WTC11 (cell line): ENCODE results near the gene CAMK2A.

Experiments used
- ATF1 ChIP-seq: sonication (generic); formaldehyde crosslinking; IDR thresholded peaks from 2 replicates; pipeline ENCODE4 v1.8.1; 2023; ENCODE audit warnings: mild to moderate bottlenecking, moderate library complexity, missing genetic modification reagents
- CTCF ChIP-seq: fragments of 200-600 bp; IDR thresholded peaks from 2 replicates; pipeline ENCODE4 v1.8.0; 2022; ENCODE audit warnings: antibody characterized with exemption
- E2F1 ChIP-seq: sonication (generic); formaldehyde crosslinking; IDR thresholded peaks from 2 replicates; pipeline ENCODE4 v1.8.0; 2022; ENCODE audit warnings: mild to moderate bottlenecking, missing genetic modification reagents
- GABPB1 ChIP-seq: sonication (generic); formaldehyde crosslinking; IDR thresholded peaks from 2 replicates; pipeline ENCODE4 v1.8.1; 2023; ENCODE audit warnings: mild to moderate bottlenecking, missing genetic modification reagents
- IRF1 ChIP-seq: sonication (generic); formaldehyde crosslinking; IDR thresholded peaks from 2 replicates; pipeline ENCODE4 v1.8.0; 2023; ENCODE audit warnings: missing genetic modification reagents
- JUN ChIP-seq: sonication (generic); formaldehyde crosslinking; IDR thresholded peaks from 2 replicates; pipeline ENCODE4 v1.8.0; 2023; ENCODE audit warnings: mild to moderate bottlenecking, missing genetic modification reagents
- NFATC4 ChIP-seq: fragments of 250-450 bp; sonication (Bioruptor Pico); IDR thresholded peaks from 2 replicates; pipeline ENCODE4 v1.9.0; 2021; ENCODE audit warnings: mild to moderate bottlenecking
- NR1H2 ChIP-seq: sonication (generic); formaldehyde crosslinking; IDR thresholded peaks from 2 replicates; pipeline ENCODE4 v1.9.0; 2021; ENCODE audit warnings: mild to moderate bottlenecking, moderate library complexity, missing genetic modification reagents
- USF1 ChIP-seq: sonication (generic); formaldehyde crosslinking; IDR thresholded peaks from 2 replicates; pipeline ENCODE4 v1.8.0; 2022; ENCODE audit warnings: mild to moderate bottlenecking, missing genetic modification reagents

GRCh38 chr5:150261231-150261630, 28.3 kb downstream of the CAMK2A start:
- TF ChIP-seq IRF1 (CRISPR knock-in tag) (no peak), CTCF (no peak), GABPB1 (CRISPR knock-in tag) (no peak), ATF1 (CRISPR knock-in tag) (no peak), USF1 (no peak), NR1H2 (CRISPR knock-in tag) (no peak), NFATC4 (no peak), JUN (CRISPR knock-in tag) (no peak), E2F1 (CRISPR knock-in tag) (no peak)
